GM12892 (cell line): ENCODE measurements around the gene UBA1.

ENCODE experiments used
- DNase-seq: peaks from one replicate; pipeline ENCODE4 v3.0.0; 2011; ENCODE audit not compliant: insufficient read length
- FAIRE-seq: peaks from 2 replicates; lab custom pipeline; 2011; peaks lifted over from hg19 to GRCh38; lab: Jason Lieb, UNC
- POLR2A ChIP-seq: IDR thresholded peaks from 2 replicates; pipeline ENCODE4 v1.6.1; 2011; ENCODE audit warnings: low read depth, low read length, control low read depth
- POLR2AphosphoS5 ChIP-seq: IDR thresholded peaks from 2 replicates; pipeline ENCODE4 v1.6.1; 2011; ENCODE audit warnings: low read depth, low read length, control low read depth
- TAF1 ChIP-seq: IDR thresholded peaks from 2 replicates; pipeline ENCODE4 v1.6.1; 2011; ENCODE audit warnings: low read depth, mild to moderate bottlenecking, control low read depth, low read length, borderline replicate concordance

UBA1 gene

GRCh38 chrX:47172549-47172948, 21.1 kb upstream of the UBA1 start:
- DNase-seq (no peak), FAIRE-seq (no peak)

GRCh38 chrX:47172971-47173792, 20.4 kb upstream of the UBA1 start:
- FAIRE-seq = no peak
- TF ChIP-seq TAF1 = no peak
- no peak for TF ChIP-seq POLR2AphosphoS5
- TF ChIP-seq POLR2A = no peak
- peak; percentile 7 for DNase-seq

More at GRCh38 chrX:47172549-47172948, 21.1 kb upstream of the UBA1 start:
- TF ChIP-seq POLR2A (no peak), TAF1 (no peak), POLR2AphosphoS5 (no peak)

- DNase-seq (peak; percentile 5), FAIRE-seq (no peak)
- no peak for TF ChIP-seq TAF1
- TF ChIP-seq POLR2A = no peak
- TF ChIP-seq POLR2AphosphoS5 = no peak
Observed at GRCh38 chrX:47174376-47174775, 19.3 kb upstream of the UBA1 start.

- TF ChIP-seq POLR2A = no peak
- no peak for TF ChIP-seq POLR2AphosphoS5
- TF ChIP-seq TAF1 = no peak
- FAIRE-seq = no peak
- DNase-seq = no peak
Observed at GRCh38 chrX:47174846-47175587, 18.6 kb upstream of the UBA1 start.

GRCh38 chrX:47175588-47175980, 18.0 kb upstream of the UBA1 start:
- peak; percentile 11 for DNase-seq
- FAIRE-seq = no peak
- TF ChIP-seq POLR2A = no peak
- no peak for TF ChIP-seq POLR2AphosphoS5
- TF ChIP-seq TAF1 = no peak

- no peak for TF ChIP-seq TAF1
- FAIRE-seq = no peak
- DNase-seq = no peak
Observed at GRCh38 chrX:47176101-47176740, 17.4 kb upstream of the UBA1 start.

- FAIRE-seq = no peak
Observed at GRCh38 chrX:47177079-47177478, 16.6 kb upstream of the UBA1 start.

GRCh38 chrX:47178337-47178736, 15.3 kb upstream of the UBA1 start:
- TF ChIP-seq TAF1 = no peak
- no peak for TF ChIP-seq POLR2A
- TF ChIP-seq POLR2AphosphoS5 = no peak
- FAIRE-seq = no peak
- DNase-seq = no peak

More at GRCh38 chrX:47177079-47177478, 16.6 kb upstream of the UBA1 start:
- TF ChIP-seq TAF1 = no peak
- TF ChIP-seq POLR2A = no peak
- TF ChIP-seq POLR2AphosphoS5 = no peak
- no peak for DNase-seq

- TF ChIP-seq POLR2A = no peak
- no peak for TF ChIP-seq POLR2AphosphoS5
- TF ChIP-seq TAF1 = no peak
- no peak for DNase-seq
- no peak for FAIRE-seq
Observed at GRCh38 chrX:47179221-47179927, 14.3 kb upstream of the UBA1 start.

GRCh38 chrX:47179928-47180255, 13.7 kb upstream of the UBA1 start:
- no peak for FAIRE-seq

GRCh38 chrX:47180346-47180745, 13.3 kb upstream of the UBA1 start:
- no peak for TF ChIP-seq POLR2AphosphoS5
- TF ChIP-seq TAF1 = no peak
- TF ChIP-seq POLR2A = no peak
- FAIRE-seq = no peak
- no peak for DNase-seq

More at GRCh38 chrX:47179928-47180255, 13.7 kb upstream of the UBA1 start:
- TF ChIP-seq POLR2AphosphoS5 (no peak), TAF1 (no peak), POLR2A (no peak)
- DNase-seq = no peak
